ENCODE measurements around the gene SOHLH2. TPM values are rescaled to one million over a fixed set of nuclear protein-coding genes. Genes with fewer than 3 reads are reported as not detected.

The SOHLH2 gene
- total RNA-seq, 2 experiments from 2014 or later, result not detected

- CTCF ChIA-PET, result interaction anchor here (0.6 kb wide), 1 partner anchor 1930 kb away, joined by 3 read pairs; no protein-coding TSS in a partner anchor
- POLR2A ChIA-PET, result no interaction called here
- Mint-ChIP-seq H3K4me3 (no peak overlapping the region), H3K27me3 (no peaks in the 10 kb centered on the region), H3K4me1 (no peaks in the 10 kb centered on the region), H3K36me3 (ENCODE audit: low read depth) (no peaks in the 10 kb centered on the region), H3K9me3 (ENCODE audit: low read depth) (no peaks in the 10 kb centered on the region), H3K27ac (no peak overlapping the region)
- intact Hi-C loops (cut with DNase I, micrococcal nuclease), result no loop called here
- ATAC-seq, result no peak
- no peak for DNase-seq
Observed at GRCh38 chr13:36231236-36231635, 16.9 kb upstream of the SOHLH2 start.

GRCh38 chr13:36224730-36225129, 10.4 kb upstream of the SOHLH2 start:
- DNase-seq (no peak), ATAC-seq (no peak)
- ChIA-PET POLR2A (no interaction called here), CTCF (no interaction called here)
- no peak overlapping the region for H3K27ac Mint-ChIP-seq
- H3K4me3 Mint-ChIP-seq, result no peak overlapping the region
- intact Hi-C loops (cut with DNase I, micrococcal nuclease), result no loop called here
- no peaks in the 10 kb centered on the region for H3K4me1 Mint-ChIP-seq
- no peaks in the 10 kb centered on the region for H3K36me3 Mint-ChIP-seq (ENCODE audit: low read depth)
- no peaks in the 10 kb centered on the region for H3K27me3 Mint-ChIP-seq
- peaks cover 5% of the 10 kb centered on the region for H3K9me3 Mint-ChIP-seq (ENCODE audit: low read depth)

- POLR2A ChIA-PET, result no interaction called here
- DNase-seq, result no peak
- Mint-ChIP-seq H3K9me3 (ENCODE audit: low read depth) (peaks cover 5% of the 10 kb centered on the region), H3K27ac (no peak overlapping the region), H3K36me3 (ENCODE audit: low read depth) (no peaks in the 10 kb centered on the region), H3K4me1 (no peaks in the 10 kb centered on the region), H3K27me3 (no peaks in the 10 kb centered on the region), H3K4me3 (no peak overlapping the region)
- intact Hi-C loops (cut with DNase I, micrococcal nuclease), result no loop called here
- no peak for ATAC-seq
- CTCF ChIA-PET, result no interaction called here
Observed at GRCh38 chr13:36219883-36220282, 5.5 kb upstream of the SOHLH2 start.

GRCh38 chr13:36217456-36217855, 3.1 kb upstream of the SOHLH2 start:
- no peaks in the 10 kb centered on the region for H3K4me1 Mint-ChIP-seq
- ChIA-PET CTCF (no interaction called here), POLR2A (no interaction called here)
- no peaks in the 10 kb centered on the region for H3K9me3 Mint-ChIP-seq (ENCODE audit: low read depth)
- H3K27me3 Mint-ChIP-seq, result no peaks in the 10 kb centered on the region
- intact Hi-C loops (cut with DNase I, micrococcal nuclease), result no loop called here
- DNase-seq, result no peak
- H3K27ac Mint-ChIP-seq, result no peak overlapping the region
- H3K36me3 Mint-ChIP-seq (ENCODE audit: low read depth), result no peaks in the 10 kb centered on the region
- no peak for ATAC-seq
- H3K4me3 Mint-ChIP-seq, result no peak overlapping the region

- DNase-seq (no peak), ATAC-seq (no peak)
- H3K4me1 Mint-ChIP-seq, result no peaks in the 10 kb centered on the region
- ChIA-PET CTCF (no interaction called here), POLR2A (no interaction called here)
- H3K9me3 Mint-ChIP-seq (ENCODE audit: low read depth), result no peaks in the 10 kb centered on the region
- H3K27me3 Mint-ChIP-seq, result peaks cover 2% of the 10 kb centered on the region
- no peak overlapping the region for H3K27ac Mint-ChIP-seq
- no peak overlapping the region for H3K4me3 Mint-ChIP-seq
- intact Hi-C loops (cut with DNase I, micrococcal nuclease), result no loop called here
- H3K36me3 Mint-ChIP-seq (ENCODE audit: low read depth), result no peaks in the 10 kb centered on the region
Observed at GRCh38 chr13:36212789-36213188, 1.6 kb downstream of the SOHLH2 start.

- H3K4me3 Mint-ChIP-seq, result no peak overlapping the region
- H3K4me1 Mint-ChIP-seq, result no peaks in the 10 kb centered on the region
- ChIA-PET POLR2A (no interaction called here), CTCF (interaction anchor here (0.7 kb wide), 1 partner anchor 72 kb away, joined by 3 read pairs; no protein-coding TSS in a partner anchor)
- DNase-seq (no peak), ATAC-seq (no peak)
- no peaks in the 10 kb centered on the region for H3K36me3 Mint-ChIP-seq (ENCODE audit: low read depth)
- peaks cover 2% of the 10 kb centered on the region for H3K27me3 Mint-ChIP-seq
- no peaks in the 10 kb centered on the region for H3K9me3 Mint-ChIP-seq (ENCODE audit: low read depth)
- intact Hi-C loops (cut with DNase I, micrococcal nuclease), result no loop called here
- H3K27ac Mint-ChIP-seq, result no peak overlapping the region
Observed at GRCh38 chr13:36211567-36211966, 2.8 kb downstream of the SOHLH2 start.

GRCh38 chr13:36210738-36211137, 3.6 kb downstream of the SOHLH2 start:
- ChIA-PET POLR2A (no interaction called here), CTCF (no interaction called here)
- Mint-ChIP-seq H3K4me3 (no peak overlapping the region), H3K27ac (no peak overlapping the region), H3K27me3 (peaks cover 2% of the 10 kb centered on the region), H3K9me3 (ENCODE audit: low read depth) (no peaks in the 10 kb centered on the region), H3K36me3 (ENCODE audit: low read depth) (no peaks in the 10 kb centered on the region), H3K4me1 (no peaks in the 10 kb centered on the region)
- no peak for DNase-seq
- intact Hi-C loops (cut with DNase I, micrococcal nuclease), result no loop called here
- ATAC-seq, result no peak

GRCh38 chr13:36207672-36208071, 6.7 kb downstream of the SOHLH2 start:
- Mint-ChIP-seq H3K27ac (no peak overlapping the region), H3K27me3 (peaks cover 2% of the 10 kb centered on the region), H3K4me3 (no peak overlapping the region), H3K36me3 (ENCODE audit: low read depth) (no peaks in the 10 kb centered on the region), H3K4me1 (no peaks in the 10 kb centered on the region), H3K9me3 (ENCODE audit: low read depth) (no peaks in the 10 kb centered on the region)
- no peak for ATAC-seq
- CTCF ChIA-PET, result interaction anchor here (1.2 kb wide), 1 partner anchor 9 kb away, joined by 3 read pairs; no protein-coding TSS in a partner anchor
- intact Hi-C loops (cut with DNase I, micrococcal nuclease), result no loop called here
- DNase-seq, result no peak
- POLR2A ChIA-PET, result no interaction called here

GRCh38 chr13:36193151-36193855, 21.1 kb downstream of the SOHLH2 start:
- Mint-ChIP-seq H3K4me1 (no peaks in the 10 kb centered on the region), H3K4me3 (no peak overlapping the region), H3K27me3 (peaks cover 6% of the 10 kb centered on the region), H3K9me3 (ENCODE audit: low read depth) (no peaks in the 10 kb centered on the region), H3K27ac (no peak overlapping the region), H3K36me3 (ENCODE audit: low read depth) (no peaks in the 10 kb centered on the region)
- ATAC-seq (no peak), DNase-seq (no peak)
- POLR2A ChIA-PET, result no interaction called here
- intact Hi-C loops (cut with DNase I, micrococcal nuclease), result no loop called here
- CTCF ChIA-PET, result no interaction called here

GRCh38 chr13:36192166-36192565, 22.2 kb downstream of the SOHLH2 start:
- intact Hi-C loops (cut with DNase I, micrococcal nuclease), result no loop called here
- ChIA-PET POLR2A (no interaction called here), CTCF (no interaction called here)
- H3K27me3 Mint-ChIP-seq, result peaks cover 6% of the 10 kb centered on the region
- H3K36me3 Mint-ChIP-seq (ENCODE audit: low read depth), result no peaks in the 10 kb centered on the region
- ATAC-seq (no peak), DNase-seq (no peak)
- no peak overlapping the region for H3K4me3 Mint-ChIP-seq
- H3K4me1 Mint-ChIP-seq, result no peaks in the 10 kb centered on the region
- H3K9me3 Mint-ChIP-seq (ENCODE audit: low read depth), result no peaks in the 10 kb centered on the region
- H3K27ac Mint-ChIP-seq, result no peak overlapping the region

- Mint-ChIP-seq H3K4me1 (no peaks in the 10 kb centered on the region), H3K36me3 (ENCODE audit: low read depth) (no peaks in the 10 kb centered on the region), H3K27ac (no peak overlapping the region), H3K9me3 (ENCODE audit: low read depth) (no peaks in the 10 kb centered on the region), H3K4me3 (no peak overlapping the region), H3K27me3 (peaks cover 5% of the 10 kb centered on the region)
- DNase-seq (no peak), ATAC-seq (no peak)
- ChIA-PET POLR2A (no interaction called here), CTCF (no interaction called here)
- intact Hi-C loops (cut with DNase I, micrococcal nuclease), result no loop called here
Observed at GRCh38 chr13:36190771-36191170, 23.6 kb downstream of the SOHLH2 start.

GRCh38 chr13:36188441-36188840, 25.9 kb downstream of the SOHLH2 start:
- no peaks in the 10 kb centered on the region for H3K4me1 Mint-ChIP-seq
- no peak overlapping the region for H3K27ac Mint-ChIP-seq
- ATAC-seq, result no peak
- H3K27me3 Mint-ChIP-seq, result peaks cover 5% of the 10 kb centered on the region
- no peaks in the 10 kb centered on the region for H3K36me3 Mint-ChIP-seq (ENCODE audit: low read depth)
- intact Hi-C loops (cut with DNase I, micrococcal nuclease), result no loop called here
- no peak for DNase-seq
- CTCF ChIA-PET, result no interaction called here
- H3K4me3 Mint-ChIP-seq, result no peak overlapping the region
- POLR2A ChIA-PET, result no interaction called here
- H3K9me3 Mint-ChIP-seq (ENCODE audit: low read depth), result no peaks in the 10 kb centered on the region

GRCh38 chr13:36183901-36184300, 30.5 kb downstream of the SOHLH2 start:
- Mint-ChIP-seq H3K4me1 (no peaks in the 10 kb centered on the region), H3K4me3 (no peak overlapping the region), H3K36me3 (ENCODE audit: low read depth) (no peaks in the 10 kb centered on the region), H3K9me3 (ENCODE audit: low read depth) (peaks cover 3% of the 10 kb centered on the region), H3K27ac (no peak overlapping the region), H3K27me3 (peaks cover 5% of the 10 kb centered on the region)
- ChIA-PET CTCF (no interaction called here), POLR2A (no interaction called here)
- intact Hi-C loops (cut with DNase I, micrococcal nuclease), result no loop called here
- DNase-seq, result no peak
- no peak for ATAC-seq

Measured in activated CD4-positive, alpha-beta T cell treated with anti-CD3 and anti-CD28 coated beads for 36 hours (primary cell).